HL-60 (cell line): ENCODE results near the gene GNAQ.

ENCODE experiments used
- DNase-seq, 2 experiments: peaks; one replicate each; pipeline ENCODE4 v3.0.0-alpha.2; 2010 to 2020; ENCODE audit warnings: low read depth in 1 of 2, low spot score in 1 of 2
- H3K27ac ChIP-seq: fragments of 250-450 bp; sonication (Bioruptor Pico); replicated peaks from 2 replicates; pipeline ENCODE4 v1.5.1; 2020; ENCODE audit warnings: mild to moderate bottlenecking, moderate library complexity
- H3K27me3 ChIP-seq: fragments of 250-450 bp; sonication (Bioruptor Pico); 2 replicates; pipeline ENCODE4 v1.5.1; 2021; ENCODE audit warnings: mild to moderate bottlenecking, moderate library complexity; ENCODE audit not compliant: insufficient read depth, poor library complexity, severe bottlenecking
- H3K4me3 ChIP-seq: replicated peaks from 2 replicates; pipeline ENCODE4 v1.5.1; 2011; ENCODE audit warnings: mild to moderate bottlenecking, control low read depth, low read length; ENCODE audit not compliant: insufficient read depth
- CTCF ChIP-seq: IDR thresholded peaks from one replicate; pipeline ENCODE4 v1.5.1; 2011; ENCODE audit warnings: low read length, control low read depth, inconsistent platforms; ENCODE audit not compliant: insufficient read depth
- GABPA ChIP-seq: IDR thresholded peaks from 2 replicates; pipeline ENCODE4 v1.6.1; 2012; ENCODE audit warnings: low read depth
- POLR2AphosphoS5 ChIP-seq: IDR thresholded peaks from 2 replicates; pipeline ENCODE4 v1.6.1; 2012; ENCODE audit warnings: low read depth
- REST ChIP-seq: IDR thresholded peaks from 2 replicates; pipeline ENCODE4 v1.6.1; 2012; ENCODE audit warnings: low read depth; ENCODE audit not compliant: insufficient replicate concordance
- SPI1 ChIP-seq: IDR thresholded peaks from 2 replicates; pipeline ENCODE4 v1.6.1; 2012; ENCODE audit warnings: low read depth, mild to moderate bottlenecking, borderline replicate concordance

GNAQ gene

GRCh38 chr9:77975806-77976205 lies 55.8 kb downstream of the GNAQ start:
- TF ChIP-seq REST (no peak), GABPA (no peak), CTCF (no peak), POLR2AphosphoS5 (no peak), SPI1 (no peak)
- DNase-seq, result no peak
- no peak overlapping the region; the same call in 1 of the 2 replicates for H3K27ac ChIP-seq
- no peaks in the 10 kb centered on the region for H3K27me3 ChIP-seq
- no peak overlapping the region for H3K4me3 ChIP-seq

- no peak for TF ChIP-seq SPI1
- DNase-seq, result no peak
- H3K27me3 ChIP-seq, result no peaks in the 10 kb centered on the region
- no peak overlapping the region for H3K4me3 ChIP-seq
- H3K27ac ChIP-seq, result no peak overlapping the region
Observed at GRCh38 chr9:77975036-77975435, 56.6 kb downstream of the GNAQ start.

GRCh38 chr9:77974434-77974833 lies 57.2 kb downstream of the GNAQ start:
- TF ChIP-seq REST, result no peak
- TF ChIP-seq GABPA, result no peak
- TF ChIP-seq CTCF, result no peak
- no peak for TF ChIP-seq SPI1
- TF ChIP-seq POLR2AphosphoS5, result no peak
- no peak overlapping the region for H3K27ac ChIP-seq
- no peaks in the 10 kb centered on the region for H3K27me3 ChIP-seq
- no peak overlapping the region for H3K4me3 ChIP-seq
- no peak for DNase-seq

- H3K4me3 ChIP-seq, result no peak overlapping the region
- no peak for DNase-seq
- H3K27ac ChIP-seq, result no peak overlapping the region
- no peaks in the 10 kb centered on the region for H3K27me3 ChIP-seq
- TF ChIP-seq CTCF (no peak), POLR2AphosphoS5 (no peak), REST (no peak), GABPA (no peak), SPI1 (no peak)
Observed at GRCh38 chr9:77969083-77969482, 62.5 kb downstream of the GNAQ start.
